Spinal cord (tissue), 10 donors: Measurements from ENCODE around the gene DHRS3. TPM values are rescaled to one million over a fixed set of nuclear protein-coding genes. Genes with fewer than 3 reads are reported as not detected.
A peak's percentile ranks its signal among the peaks of the same experiment; 100 is the strongest.

ENCODE experiments used
- DNase-seq, 6 donors: peaks; one replicate each; pipeline versions ENCODE4 v3.0.0 to v3.0.0-alpha.2; 2013 to 2015; ENCODE audit warnings: low spot score in 6 of 6, low read depth in 4 of 6
- H3K27ac ChIP-seq: one replicate; pipeline ENCODE4 v1.5.1; 2013; ENCODE audit warnings: low read depth, low read length, control low read depth
- H3K27me3 ChIP-seq: one replicate; pipeline ENCODE4 v1.6.1; 2013; ENCODE audit warnings: low read length; ENCODE audit not compliant: control insufficient read depth, insufficient read depth
- H3K36me3 ChIP-seq: one replicate; pipeline ENCODE4 v1.6.1; 2013; ENCODE audit warnings: low read length; ENCODE audit not compliant: control insufficient read depth, insufficient read depth
- H3K4me1 ChIP-seq: one replicate; pipeline ENCODE4 v1.6.1; 2013; ENCODE audit warnings: low read length; ENCODE audit not compliant: control insufficient read depth, insufficient read depth
- H3K4me3 ChIP-seq: one replicate; pipeline ENCODE4 v1.5.1; 2013; ENCODE audit warnings: low read depth, low read length, control low read depth
- H3K9me3 ChIP-seq: one replicate; pipeline ENCODE4 v1.6.1; 2013; ENCODE audit warnings: low read length; ENCODE audit not compliant: control insufficient read depth, insufficient read depth
- WGBS: methylation state at CpG from one replicate; pipeline ENCODE4 v1.1.5; 2013; ENCODE audit warnings: missing lambda C conversion rate; ENCODE audit not compliant: insufficient coverage; 5-methylcytosine and 5-hydroxymethylcytosine counted together
- polyA plus RNA-seq, 2 donors: library from polyadenylated mRNA; unstranded; fragments of 120-200 nt; gene quantifications; one replicate each; pipeline ENCODE4 v1.2.1, GENCODE V29; 2013; ENCODE audit not compliant: insufficient read length in 2 of 2
- total RNA-seq, 2 donors: library from RNA; depleted of rRNA in 1 of 2; stranded (reverse); fragments of 120-200 nt in 1 of 2; fragments of >200 nt in 1 of 2; gene quantifications; one replicate each; pipeline versions ENCODE4 v1.2.3 to v1.2.4, GENCODE V29; 2013 to 2014
- donor health status: healthy.

DHRS3 gene
- total and polyA plus RNA-seq, 4 donors = 22.1 to 160 (median 73.3) TPM

- no peak for DNase-seq
- no peak overlapping the region for H3K4me3 ChIP-seq
- peaks cover 16% of the 10 kb centered on the region for H3K36me3 ChIP-seq
- no peaks in the 10 kb centered on the region for H3K27me3 ChIP-seq
- H3K4me1 ChIP-seq = peaks cover 2% of the 10 kb centered on the region
- no peaks in the 10 kb centered on the region for H3K9me3 ChIP-seq
- WGBS = 100% methylated on average over 2 of the region's 6 CpGs
- no peak overlapping the region for H3K27ac ChIP-seq
Measured at GRCh38 chr1:12584900-12585525, 33.0 kb downstream of the DHRS3 start.

- H3K27me3 ChIP-seq = no peaks in the 10 kb centered on the region
- H3K36me3 ChIP-seq = peaks cover 24% of the 10 kb centered on the region
- H3K4me3 ChIP-seq = no peak overlapping the region
- DNase-seq = no peak
- peaks cover 2% of the 10 kb centered on the region for H3K4me1 ChIP-seq
- H3K9me3 ChIP-seq = no peaks in the 10 kb centered on the region
- H3K27ac ChIP-seq = no peak overlapping the region
Measured at GRCh38 chr1:12583484-12583883, 34.5 kb downstream of the DHRS3 start.

- DNase-seq = no peak
- Histone ChIP-seq H3K36me3 (peaks cover 30% of the 10 kb centered on the region), H3K4me1 (peaks cover 2% of the 10 kb centered on the region), H3K4me3 (no peak overlapping the region), H3K9me3 (no peaks in the 10 kb centered on the region), H3K27ac (no peak overlapping the region), H3K27me3 (no peaks in the 10 kb centered on the region)
- WGBS = 94% methylated on average over 4 of the region's 4 CpGs
Measured at GRCh38 chr1:12582649-12583048, 35.4 kb downstream of the DHRS3 start.

GRCh38 chr1:12581179-12581578 lies 36.8 kb downstream of the DHRS3 start:
- Histone ChIP-seq H3K4me3 (no peak overlapping the region), H3K27me3 (no peaks in the 10 kb centered on the region), H3K9me3 (no peaks in the 10 kb centered on the region), H3K4me1 (peaks cover 2% of the 10 kb centered on the region), H3K36me3 (peaks cover 31% of the 10 kb centered on the region), H3K27ac (no peak overlapping the region)
- DNase-seq = peak in 1 of 6 donors; percentile 77
- 70% methylated on average over 4 of the region's 5 CpGs for WGBS

GRCh38 chr1:12580054-12580887 lies 37.7 kb downstream of the DHRS3 start:
- no peak overlapping the region for H3K4me3 ChIP-seq
- no peak overlapping the region for H3K27ac ChIP-seq
- no peak for DNase-seq
- 84% methylated on average over 17 of the region's 20 CpGs for WGBS
- H3K4me1 ChIP-seq = peaks cover 2% of the 10 kb centered on the region
- H3K36me3 ChIP-seq = peaks cover 27% of the 10 kb centered on the region
- H3K9me3 ChIP-seq = no peaks in the 10 kb centered on the region
- H3K27me3 ChIP-seq = no peaks in the 10 kb centered on the region

GRCh38 chr1:12578860-12579422 lies 39.1 kb downstream of the DHRS3 start:
- Histone ChIP-seq H3K27ac (no peak overlapping the region), H3K9me3 (no peaks in the 10 kb centered on the region), H3K36me3 (peaks cover 21% of the 10 kb centered on the region), H3K27me3 (no peaks in the 10 kb centered on the region), H3K4me1 (no peaks in the 10 kb centered on the region), H3K4me3 (no peak overlapping the region)
- no peak for DNase-seq
- whole genome bisulfite sequencing = 97% methylated on average over 15 of the region's 19 CpGs

- Histone ChIP-seq H3K27me3 (no peaks in the 10 kb centered on the region), H3K4me3 (no peak overlapping the region), H3K9me3 (no peaks in the 10 kb centered on the region), H3K27ac (no peak overlapping the region), H3K4me1 (no peaks in the 10 kb centered on the region), H3K36me3 (peaks cover 31% of the 10 kb centered on the region)
- WGBS = 81% methylated on average over 9 of the region's 12 CpGs
- DNase-seq = no peak
Measured at GRCh38 chr1:12577020-12577419, 41.0 kb downstream of the DHRS3 start.

- Histone ChIP-seq H3K36me3 (peaks cover 44% of the 10 kb centered on the region), H3K4me1 (no peaks in the 10 kb centered on the region), H3K9me3 (no peaks in the 10 kb centered on the region), H3K27ac (no peak overlapping the region), H3K27me3 (no peaks in the 10 kb centered on the region), H3K4me3 (no peak overlapping the region)
- 94% methylated on average over 3 of the region's 5 CpGs for WGBS
- no peak for DNase-seq
Measured at GRCh38 chr1:12574757-12575139, 43.3 kb downstream of the DHRS3 start.

GRCh38 chr1:12573015-12573825 lies 44.8 kb downstream of the DHRS3 start:
- Histone ChIP-seq H3K27ac (no peak overlapping the region), H3K36me3 (peaks cover 38% of the 10 kb centered on the region), H3K4me1 (no peaks in the 10 kb centered on the region), H3K27me3 (no peaks in the 10 kb centered on the region), H3K4me3 (no peak overlapping the region), H3K9me3 (no peaks in the 10 kb centered on the region)
- DNase-seq = no peak
- WGBS = 94% methylated on average over 8 of the region's 9 CpGs
